GM12872 (cell line): ENCODE measurements around the gene CSNK1G1.

ENCODE experiments used
- CTCF ChIP-seq: IDR thresholded peaks from 3 replicates; pipeline ENCODE4 v1.5.1; 2011; ENCODE audit warnings: low read depth, mild to moderate bottlenecking, low read length, moderate library complexity; ENCODE audit not compliant: insufficient read depth

Gene CSNK1G1

GRCh38 chr15:64148581-64148980 lies 207.4 kb downstream of the CSNK1G1 start:
- no peak for TF ChIP-seq CTCF

GRCh38 chr15:64148168-64148567 lies 207.8 kb downstream of the CSNK1G1 start:
- TF ChIP-seq CTCF = no peak

- TF ChIP-seq CTCF = no peak
Measured at GRCh38 chr15:64146885-64147681, 208.9 kb downstream of the CSNK1G1 start.

- TF ChIP-seq CTCF = no peak
Measured at GRCh38 chr15:64146520-64146884, 209.5 kb downstream of the CSNK1G1 start.

GRCh38 chr15:64146041-64146440 lies 209.9 kb downstream of the CSNK1G1 start:
- no peak for TF ChIP-seq CTCF

- no peak for TF ChIP-seq CTCF
Measured at GRCh38 chr15:64144565-64145281, 211.2 kb downstream of the CSNK1G1 start.

- no peak for TF ChIP-seq CTCF
Measured at GRCh38 chr15:64144192-64144564, 211.8 kb downstream of the CSNK1G1 start.
